HG02759 (cell line): ENCODE results near the gene RBM45.
"Not testable (repeated sequence)": the region's sequence is repeated elsewhere in the genome, so short reads cannot be mapped to it uniquely, and the experiment has no call there.

Experiments used
- ATAC-seq: cut with Tn5 transposase; IDR thresholded peaks from one replicate; pipeline ENCODE4 v1.9.1; 2021; ENCODE audit warnings: mild to moderate bottlenecking, moderate library complexity; ENCODE audit not compliant: unreplicated experiment

The RBM45 gene

DNA sequence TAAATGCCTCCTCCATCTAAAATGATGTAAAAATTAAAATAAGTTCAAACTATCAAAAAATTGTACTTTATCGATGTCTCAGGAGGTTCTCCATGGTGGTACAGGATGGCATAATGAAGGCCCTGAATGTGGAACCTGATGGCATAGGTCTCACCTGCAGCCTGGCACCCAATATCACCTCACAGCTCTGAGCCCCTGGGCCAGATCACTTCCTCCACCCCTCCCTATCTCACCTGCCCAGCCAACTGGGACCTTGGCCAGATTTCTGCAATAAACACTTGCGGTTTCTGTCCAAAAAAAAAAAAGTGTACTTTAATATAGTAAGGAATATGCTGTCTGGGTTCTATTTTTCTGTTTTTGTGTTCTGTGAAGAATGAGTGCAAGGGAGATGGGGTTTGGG is 6.7 kb upstream of the RBM45 start:
- no peak for ATAC-seq

GRCh38 chr2:178106053-178106452 is 6.2 kb upstream of the RBM45 start:
- no peak for ATAC-seq

- ATAC-seq: no peak
Observed at GRCh38 chr2:178108176-178108575, 4.1 kb upstream of the RBM45 start.

GRCh38 chr2:178109813-178110212 is 2.4 kb upstream of the RBM45 start:
- no peak for ATAC-seq

GRCh38 chr2:178110681-178111080 is 1.6 kb upstream of the RBM45 start:
- no peak for ATAC-seq

DNA sequence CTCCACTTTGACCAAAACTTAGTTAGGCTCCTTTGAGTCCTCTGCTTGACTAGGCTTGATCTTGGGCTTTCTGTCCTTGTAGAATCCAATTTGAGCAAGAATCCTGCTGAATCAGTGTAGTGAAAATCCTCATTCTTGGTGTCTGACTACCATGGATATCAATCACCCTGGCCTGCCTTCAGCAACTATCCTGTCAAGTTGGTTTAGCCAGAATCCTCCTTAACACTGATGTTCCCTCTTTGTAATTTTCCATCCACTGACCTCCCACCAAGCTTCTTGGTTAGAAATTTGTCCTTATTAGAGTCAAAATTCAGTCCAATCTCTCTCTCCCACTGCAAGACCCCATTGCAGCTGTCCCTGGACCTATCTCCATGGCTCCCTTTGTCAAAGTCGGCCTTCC is 494 bp upstream of the RBM45 start:
- ATAC-seq: peak; percentile 1

- peak; percentile 32 for ATAC-seq
Observed at GRCh38 chr2:178114462-178114861, 2.2 kb downstream of the RBM45 start.

- no peak for ATAC-seq
Observed at GRCh38 chr2:178115271-178115670, 3.0 kb downstream of the RBM45 start.

DNA sequence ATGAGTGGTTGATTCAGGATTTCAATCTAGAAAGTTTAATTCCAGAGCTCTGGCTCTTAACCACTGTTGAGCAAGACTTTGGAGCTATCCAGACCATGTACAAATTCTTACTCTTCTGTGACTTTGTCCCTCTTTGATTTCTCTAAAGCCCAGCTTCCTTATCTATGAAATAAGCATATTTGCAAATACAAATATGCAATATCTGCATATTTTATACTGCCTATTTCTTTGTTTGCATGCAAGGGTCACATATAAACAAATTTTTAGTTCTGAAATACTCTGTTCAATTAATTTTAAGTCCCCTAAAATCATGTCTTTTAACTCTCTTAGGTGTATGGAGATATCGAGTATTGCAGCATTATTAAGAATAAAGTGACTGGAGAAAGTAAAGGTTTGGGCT is 5.5 kb downstream of the RBM45 start:
- ATAC-seq: no peak

DNA sequence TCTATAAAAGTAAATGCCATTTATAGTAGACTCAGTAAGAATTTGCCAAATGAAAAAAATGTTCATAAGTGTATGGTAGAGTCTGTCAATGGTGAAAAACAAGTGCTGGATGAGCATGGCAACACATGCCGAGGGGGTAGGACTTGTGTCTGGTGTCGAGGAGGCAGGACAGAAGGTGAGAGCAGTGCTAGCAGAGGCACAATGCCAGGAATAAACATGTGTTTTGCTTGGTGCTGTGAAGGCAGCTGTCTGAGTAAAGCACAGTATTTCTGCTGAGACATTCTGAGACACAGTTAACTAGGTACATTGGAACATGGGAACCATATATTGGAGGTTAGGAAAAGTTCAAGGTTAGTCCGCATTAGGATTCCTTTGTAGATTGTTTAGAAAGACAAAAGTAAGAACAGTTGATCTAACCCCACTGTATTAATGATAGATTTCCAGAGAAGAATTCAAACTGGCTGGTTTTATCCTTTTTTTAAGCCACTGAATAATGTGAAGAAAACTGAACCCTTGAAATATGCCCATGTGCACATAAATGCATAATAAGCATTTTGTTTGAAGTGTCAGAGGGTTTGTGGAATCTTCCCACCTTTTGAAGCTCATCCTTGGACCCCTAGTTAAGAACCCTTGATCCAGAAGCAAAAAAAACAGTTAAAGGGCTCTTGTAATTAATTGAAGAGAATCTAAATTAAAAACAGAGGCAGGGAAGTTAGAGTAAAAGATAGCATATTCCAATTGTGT is 7.1 kb downstream of the RBM45 start:
- ATAC-seq: no peak

DNA sequence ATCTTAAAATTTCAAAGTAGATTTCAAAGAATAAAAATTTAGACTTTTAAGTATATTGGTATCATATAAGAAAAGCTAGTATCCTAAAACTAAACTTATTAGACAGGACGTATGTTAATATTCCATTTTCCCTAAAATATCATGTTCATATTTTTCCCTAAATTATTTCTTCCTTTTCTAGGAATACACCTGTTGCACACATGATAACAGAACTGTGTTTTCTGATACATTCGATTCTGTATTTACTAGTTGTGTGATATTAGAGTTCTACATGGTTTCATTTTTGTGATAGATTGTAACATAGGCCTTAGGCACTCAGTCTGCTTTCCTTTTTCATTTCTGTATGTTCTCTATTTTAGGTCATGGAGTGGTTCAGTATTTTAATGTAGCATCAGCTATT is 10.9 kb downstream of the RBM45 start:
- no peak for ATAC-seq

DNA sequence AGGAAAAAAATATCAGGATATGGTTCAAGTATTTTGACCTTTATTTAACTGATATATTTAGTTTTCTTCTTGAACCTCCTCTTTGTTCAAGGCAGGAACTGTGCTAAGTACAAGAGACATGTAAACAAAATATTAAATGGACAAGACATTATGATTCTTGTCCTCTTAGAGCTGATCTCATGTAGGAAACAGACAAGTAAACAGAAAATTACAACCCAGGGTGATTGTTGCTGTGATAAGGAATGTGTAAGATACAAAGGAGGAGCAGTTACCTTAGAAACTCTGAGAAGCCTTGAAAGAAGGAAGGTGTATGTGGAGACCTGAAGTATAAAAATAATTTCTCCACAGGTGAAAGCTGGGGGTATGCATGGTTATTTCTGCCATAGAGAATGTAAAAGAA is 12.9 kb downstream of the RBM45 start:
- ATAC-seq: no peak

DNA sequence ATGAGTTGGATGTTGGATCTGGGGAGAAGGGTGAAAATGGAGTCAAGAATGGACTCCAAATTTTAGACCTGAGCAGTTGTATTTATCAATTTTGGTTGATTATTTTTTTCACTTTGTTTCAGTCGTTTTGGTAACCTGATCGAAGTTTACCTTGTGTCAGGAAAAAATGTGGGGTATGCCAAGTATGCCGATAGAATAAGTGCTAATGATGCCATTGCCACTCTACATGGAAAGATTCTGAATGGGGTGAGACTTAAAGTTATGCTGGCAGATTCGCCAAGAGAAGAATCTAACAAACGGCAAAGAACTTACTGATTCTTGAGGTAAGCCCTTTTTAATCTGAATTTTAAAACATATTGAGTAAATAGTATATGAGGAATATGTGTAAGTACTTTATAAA is 13.6 kb downstream of the RBM45 start:
- no peak for ATAC-seq

DNA sequence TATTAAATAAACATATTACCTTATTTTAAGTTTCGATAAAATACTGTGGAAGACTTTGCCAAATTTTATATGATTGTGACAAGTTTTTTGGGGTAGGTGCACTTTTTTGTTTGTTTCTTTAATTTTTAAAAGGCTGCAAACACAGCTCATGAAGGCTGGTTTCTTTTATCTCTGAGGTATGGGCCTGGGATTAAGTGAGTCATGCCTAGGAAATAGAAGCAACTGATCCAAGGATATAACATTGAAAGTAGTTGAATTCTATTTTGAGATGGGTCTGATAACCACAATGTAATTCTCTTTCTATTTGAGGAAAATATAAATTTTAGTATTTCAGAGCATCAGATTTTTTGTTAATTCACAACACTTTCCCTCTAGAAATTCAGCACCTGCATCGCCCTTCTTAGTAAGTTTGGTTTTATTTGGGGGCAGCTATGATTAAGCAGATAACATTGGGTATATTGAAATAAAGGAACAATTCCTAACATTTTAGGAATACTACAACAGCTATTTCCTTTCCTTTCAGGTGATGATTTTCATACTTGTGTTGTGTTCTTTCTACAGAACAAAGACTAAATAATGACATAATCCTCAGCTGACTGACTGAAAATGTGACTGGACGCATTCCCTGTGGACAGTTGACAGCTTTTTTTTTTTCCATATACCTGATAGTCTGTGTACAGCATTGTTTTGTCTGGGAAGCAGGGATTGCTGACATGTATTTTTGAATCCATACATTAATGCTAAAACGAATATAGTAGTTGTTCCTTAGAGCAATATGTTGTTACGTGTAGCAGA is 16.8 kb downstream of the RBM45 start:
- no peak for ATAC-seq

DNA sequence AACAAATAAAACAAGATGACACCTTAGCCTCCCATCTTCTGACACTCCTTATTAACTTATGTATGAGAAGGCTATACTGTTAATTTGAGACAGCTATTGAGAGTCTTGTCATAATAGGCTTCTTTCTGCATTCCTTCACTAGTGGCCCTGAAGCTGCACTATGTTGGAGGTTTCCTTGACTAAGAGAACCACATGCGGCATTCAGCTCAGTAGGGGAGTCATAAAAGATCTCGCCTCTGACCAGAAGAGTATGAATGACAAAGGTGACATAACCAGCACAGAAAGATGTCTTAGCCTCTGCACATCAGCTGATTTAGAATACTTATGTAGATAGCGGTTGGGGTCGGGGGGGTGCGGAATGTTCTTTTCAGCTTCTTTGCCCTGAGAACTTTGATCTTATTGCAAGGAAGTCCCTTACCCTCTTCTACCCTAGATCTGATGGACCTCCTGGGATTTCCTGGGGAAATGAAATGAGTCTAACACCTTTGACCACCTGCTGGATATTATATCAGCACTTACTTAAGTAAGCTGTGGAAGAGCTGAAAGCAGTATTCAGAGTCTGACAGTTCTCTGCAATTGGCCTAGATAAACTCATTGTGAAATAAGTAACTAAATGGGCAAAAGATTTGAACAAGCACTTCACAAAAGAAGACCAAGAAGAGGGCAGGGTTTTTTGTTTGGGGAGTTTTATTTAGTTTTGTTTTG is 24.2 kb downstream of the RBM45 start:
- no peak for ATAC-seq

DNA sequence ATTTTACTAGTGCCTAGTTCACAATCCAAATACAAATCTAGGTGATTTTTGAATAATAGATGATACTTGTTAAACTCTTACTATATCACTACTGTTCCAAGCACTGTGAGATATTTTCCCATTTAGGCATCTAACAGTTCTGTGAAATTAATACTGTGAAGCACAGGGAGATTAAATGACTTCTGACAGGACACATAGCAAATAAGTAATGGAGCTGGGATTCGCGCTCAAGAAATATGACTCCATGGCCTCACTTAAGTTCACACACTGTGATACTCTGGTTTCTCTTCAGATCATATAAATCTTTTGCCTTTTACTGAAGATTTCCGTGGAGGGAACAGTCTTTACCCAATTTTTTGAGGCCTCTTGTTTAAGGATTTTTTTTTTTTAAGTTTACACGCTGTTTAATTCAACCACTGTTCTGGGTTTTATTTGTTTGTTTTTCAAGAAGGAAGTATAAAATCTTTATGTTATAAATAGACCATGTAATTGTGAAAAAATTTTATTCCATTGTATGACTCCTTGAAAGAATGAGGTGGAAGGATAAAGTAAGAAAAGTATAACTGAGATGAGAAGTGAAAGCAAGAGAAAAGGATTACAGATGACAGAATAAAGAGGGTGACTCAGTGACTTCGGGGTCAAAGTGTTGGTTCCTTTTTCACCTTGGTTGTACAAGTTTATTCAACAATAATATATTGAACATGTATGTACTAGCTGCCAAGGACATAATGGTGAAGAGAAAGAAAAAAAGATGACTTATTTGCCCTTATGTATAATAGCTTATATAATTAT is 30.2 kb downstream of the RBM45 start:
- ATAC-seq: no peak

GRCh38 chr2:178143481-178143880 is 31.2 kb downstream of the RBM45 start:
- ATAC-seq: no peak

- no peak for ATAC-seq
Observed at GRCh38 chr2:178152033-178152432, 39.8 kb downstream of the RBM45 start.

- ATAC-seq: no peak
Observed at GRCh38 chr2:178152542-178152941, 40.3 kb downstream of the RBM45 start.

- no peak for ATAC-seq
Observed at GRCh38 chr2:178152977-178153376, 40.7 kb downstream of the RBM45 start.

GRCh38 chr2:178153878-178154277 is 41.6 kb downstream of the RBM45 start:
- not testable (repeated sequence) for ATAC-seq
